GM12878 (cell line): ENCODE results near the gene RBM4B. TPM values are rescaled to one million over a fixed set of nuclear protein-coding genes. Genes with fewer than 3 reads are reported as not detected.

ENCODE experiments used
- ATAC-seq: fragments of 200-7000 bp; cut with Tn5 transposase; 3 replicates; pipeline ENCODE4 v1.9.1; 2020; ENCODE audit warnings: mild to moderate bottlenecking, moderate library complexity
- BruUV-seq: library from RNA; stranded (reverse); fragments of 400-500 nt; replicated peaks from 2 replicates; lab custom pipeline; 2021; lab: Mats Ljungman, UMichigan
- CTCF ChIA-PET: fragments of 300-600 bp; sonication (Branson Sonifier 250); formaldehyde crosslinking; extraction: SDS; loops from one replicate; lab custom pipeline; 2021; ENCODE audit warnings: inconsistent platforms; lab: Yijun Ruan, JAX
- POLR2A ChIA-PET: fragments of 350-600 bp; formaldehyde crosslinking; extraction: SDS; loops from one replicate; lab custom pipeline; 2021; ENCODE audit warnings: inconsistent platforms; lab: Charles Lee
- RAD21 ChIA-PET: fragments of 300-600 bp; sonication (Branson Sonifier 250); formaldehyde crosslinking; loops from one replicate; lab custom pipeline; 2023; ENCODE audit warnings: antibody characterized with exemption; ENCODE audit not compliant: unreplicated experiment; lab: Charles Lee
- SMC1A ChIA-PET: fragments of 300-600 bp; sonication (Branson Sonifier 250); formaldehyde crosslinking; loops from one replicate; lab custom pipeline; 2023; ENCODE audit not compliant: unreplicated experiment, uncharacterized antibody; lab: Charles Lee
- DNase-seq: peaks from one replicate; pipeline ENCODE4 v3.0.0-alpha.2; 2011; ENCODE audit warnings: low read depth, low spot score
- FAIRE-seq: peaks from 3 replicates; lab custom pipeline; 2011; peaks lifted over from hg19 to GRCh38; lab: Jason Lieb, UNC
- H2AFZ ChIP-seq: 2 replicates; pipeline ENCODE4 v1.6.0; 2011; ENCODE audit warnings: low read depth, low read length, control low read depth; ENCODE audit not compliant: control insufficient read depth
- H3K27ac ChIP-seq: 2 replicates; pipeline ENCODE4 v1.5.1; 2011; ENCODE audit warnings: control low read depth; ENCODE audit not compliant: control insufficient read depth, insufficient read depth
- H3K27me3 ChIP-seq, 2 experiments: replicated peaks in 1 of 2; 2 replicates each; pipeline versions ENCODE4 v1.6.0 to v1.6.1; 2011; ENCODE audit warnings: low read length in 1 of 2; ENCODE audit not compliant: control insufficient read depth in 2 of 2, insufficient read depth in 2 of 2
- H3K36me3 ChIP-seq, 2 experiments: 2 replicates each; pipeline ENCODE4 v1.5.1; 2011; ENCODE audit warnings: low read length in 1 of 2; ENCODE audit not compliant: control insufficient read depth in 2 of 2, insufficient read depth in 2 of 2
- H3K4me1 ChIP-seq: 2 replicates; pipeline ENCODE4 v1.6.1; 2011; ENCODE audit warnings: mild to moderate bottlenecking, low read length, moderate library complexity, mixed read lengths; ENCODE audit not compliant: control insufficient read depth, insufficient read depth
- H3K4me2 ChIP-seq: 2 replicates; pipeline ENCODE4 v1.6.0; 2011; ENCODE audit warnings: control low read depth; ENCODE audit not compliant: control insufficient read depth, insufficient read depth
- H3K4me3 ChIP-seq: fragments of 200-600 bp; sonication (generic); 2 replicates; pipeline ENCODE4 v1.5.1; 2016
- H3K79me2 ChIP-seq: 2 replicates; pipeline ENCODE4 v1.6.0; 2011; ENCODE audit warnings: low read length; ENCODE audit not compliant: control insufficient read depth, insufficient read depth
- H3K9ac ChIP-seq: 2 replicates; pipeline ENCODE4 v1.8.0; 2011; ENCODE audit warnings: low read length, control low read depth, mixed read lengths; ENCODE audit not compliant: control insufficient read depth, insufficient read depth
- H3K9me3 ChIP-seq: replicated peaks from 3 replicates; pipeline ENCODE4 v1.5.1; 2011; ENCODE audit warnings: mild to moderate bottlenecking, low read length; ENCODE audit not compliant: control insufficient read depth, insufficient read depth
- H4K20me1 ChIP-seq: 2 replicates; pipeline ENCODE4 v1.6.0; 2011; ENCODE audit not compliant: control insufficient read depth, insufficient read depth
- CUX1 ChIP-seq: IDR thresholded peaks from 2 replicates; pipeline ENCODE4 v1.6.1; 2012; ENCODE audit warnings: improper control_type of control experiment, low read depth, low read length; ENCODE audit not compliant: insufficient replicate concordance
- EED ChIP-seq: sonication (generic); IDR thresholded peaks from 2 replicates; pipeline ENCODE4 v1.6.1; 2016; ENCODE audit warnings: antibody characterized with exemption, low read depth
- HDAC2 ChIP-seq: fragments of 200-600 bp; sonication (generic); IDR thresholded peaks from 2 replicates; pipeline ENCODE4 v1.6.1; 2017
- MTA3 ChIP-seq: IDR thresholded peaks from 2 replicates; pipeline ENCODE4 v1.6.1; 2012; ENCODE audit warnings: low read length, inconsistent platforms, borderline replicate concordance
- NFYA ChIP-seq: IDR thresholded peaks from 2 replicates; pipeline ENCODE4 v1.6.1; 2011; ENCODE audit warnings: low read depth, mild to moderate bottlenecking, low read length, improper control_type of control experiment, borderline replicate concordance
- NRF1 ChIP-seq: conservative IDR thresholded peaks from 2 replicates; pipeline ENCODE4 v1.6.1; 2011; ENCODE audit warnings: mild to moderate bottlenecking, low read depth, low read length, improper control_type of control experiment
- POLR2AphosphoS5 ChIP-seq: IDR thresholded peaks from 2 replicates; pipeline ENCODE4 v1.6.1; 2011; ENCODE audit warnings: mild to moderate bottlenecking, low read length, inconsistent platforms
- RELA ChIP-seq: fragments of 450-650 bp; IDR thresholded peaks from 2 replicates; pipeline ENCODE4 v1.8.0; 2014; ENCODE audit warnings: borderline replicate concordance; ENCODE audit not compliant: partially characterized antibody
- RUNX3 ChIP-seq: IDR thresholded peaks from 2 replicates; pipeline ENCODE4 v1.6.1; 2012; ENCODE audit warnings: low read length, inconsistent platforms
- SMAD1 ChIP-seq: fragments of 450-650 bp; IDR thresholded peaks from 2 replicates; pipeline ENCODE4 v1.6.1; 2018; ENCODE audit warnings: mild to moderate bottlenecking, low read depth; ENCODE audit not compliant: partially characterized antibody
- SMARCA5 ChIP-seq: fragments of 450-650 bp; IDR thresholded peaks from 2 replicates; pipeline ENCODE4 v1.6.1; 2017; ENCODE audit warnings: mild to moderate bottlenecking
- SMC3 ChIP-seq: IDR thresholded peaks from 2 replicates; pipeline ENCODE4 v1.6.1; 2011; ENCODE audit warnings: low read length, improper control_type of control experiment, borderline replicate concordance
- SUZ12 ChIP-seq: fragments of 200-600 bp; sonication (generic); IDR thresholded peaks from one replicate; pipeline ENCODE4 v1.6.1; 2018; ENCODE audit warnings: antibody characterized with exemption, mild to moderate bottlenecking; ENCODE audit not compliant: unreplicated experiment
- TBL1XR1 ChIP-seq: IDR thresholded peaks from 2 replicates; pipeline ENCODE4 v1.6.1; 2012; ENCODE audit warnings: low read depth, low read length, improper control_type of control experiment
- ZNF384 ChIP-seq: IDR thresholded peaks from 2 replicates; pipeline ENCODE4 v1.6.1; 2012; ENCODE audit warnings: low read depth, mild to moderate bottlenecking, low read length, improper control_type of control experiment, borderline replicate concordance
- ZNF622 ChIP-seq: fragments of 450-650 bp; IDR thresholded peaks from 2 replicates; pipeline ENCODE4 v1.6.1; 2017; ENCODE audit warnings: mild to moderate bottlenecking, inconsistent platforms
- WGBS: methylation state at CpG from one replicate; pipeline ENCODE4 v1.1.6; 2016; ENCODE audit warnings: low lambda C conversion rate; ENCODE audit not compliant: insufficient replicate concordance, insufficient coverage; ENCODE audit errors: missing lambda C conversion rate; 5-methylcytosine and 5-hydroxymethylcytosine counted together
- in situ Hi-C: fragments of 300-500 bp; cut with MboI; formaldehyde crosslinking; loops from 9 replicates; pipeline ENCODE4 v1.14.3; 2018; ENCODE audit warnings: mixed read lengths
- intact Hi-C: fragments of 100-400 bp; cut with micrococcal nuclease; formaldehyde crosslinking; loops from one replicate; pipeline ENCODE4 v1.14.2; 2022; ENCODE audit not compliant: unreplicated experiment
- polyA plus RNA-seq, 11 experiments: library from polyadenylated mRNA; depleted of rRNA in 4 of 11; unstranded in 6 of 11; stranded (reverse) in 5 of 11; fragments of >200 nt; fragmentation: Nextera tagmentation in 4 of 11; fragmentation: Illumina TruSeq in 1 of 11; extraction: Ambion mirVana in 4 of 11; extraction: Trizol in 1 of 11; gene quantifications; 1 replicate in 1 of 11; 2 replicates in 10 of 11; pipeline versions ENCODE4 v1.2.1 to v1.2.3, GENCODE V29; 2011 to 2016; ENCODE audit warnings: inconsistent platforms in 2 of 11, missing spikeins in 2 of 11, low read depth in 1 of 11
- total RNA-seq, 4 experiments: library from RNA; depleted of rRNA in 3 of 4; stranded (reverse); fragments of >200 nt in 3 of 4; fragmentation: Illumina TruSeq in 1 of 4; extraction: Trizol in 1 of 4; gene quantifications; 2 replicates each; pipeline versions ENCODE4 v1.2.1 to v1.2.3, GENCODE V29; 2013 to 2021
- TF ChIP-seq, protein P1 (sequence below): fragments of 150-350 bp; IDR thresholded peaks from 2 replicates; pipeline ENCODE4 v1.6.1; 2016; ENCODE audit warnings: low read depth, low read length

The RBM4B gene
- total and polyA plus RNA-seq, 10 of the 15 experiments (the other 5 are each of a cell fraction or from before 2014, with no cell fraction given), result 16.1 to 37.0 (median 21.6) TPM

GRCh38 chr11:66684635-66685034 lies 6.9 kb upstream of the RBM4B start:
- H3K79me2 ChIP-seq, result no peaks in the 10 kb centered on the region
- WGBS, result 80% methylated on average over 2 of the region's 2 CpGs
- H3K36me3 ChIP-seq, result no peaks in the 10 kb centered on the region
- BruUV-seq, result no TSS peak
- H3K4me1 ChIP-seq, result no peaks in the 10 kb centered on the region
- no peak for TF ChIP-seq ZNF622
- no peak for TF ChIP-seq SMC3
- TF ChIP-seq SUZ12, result no peak
- TF ChIP-seq, protein P1, sequence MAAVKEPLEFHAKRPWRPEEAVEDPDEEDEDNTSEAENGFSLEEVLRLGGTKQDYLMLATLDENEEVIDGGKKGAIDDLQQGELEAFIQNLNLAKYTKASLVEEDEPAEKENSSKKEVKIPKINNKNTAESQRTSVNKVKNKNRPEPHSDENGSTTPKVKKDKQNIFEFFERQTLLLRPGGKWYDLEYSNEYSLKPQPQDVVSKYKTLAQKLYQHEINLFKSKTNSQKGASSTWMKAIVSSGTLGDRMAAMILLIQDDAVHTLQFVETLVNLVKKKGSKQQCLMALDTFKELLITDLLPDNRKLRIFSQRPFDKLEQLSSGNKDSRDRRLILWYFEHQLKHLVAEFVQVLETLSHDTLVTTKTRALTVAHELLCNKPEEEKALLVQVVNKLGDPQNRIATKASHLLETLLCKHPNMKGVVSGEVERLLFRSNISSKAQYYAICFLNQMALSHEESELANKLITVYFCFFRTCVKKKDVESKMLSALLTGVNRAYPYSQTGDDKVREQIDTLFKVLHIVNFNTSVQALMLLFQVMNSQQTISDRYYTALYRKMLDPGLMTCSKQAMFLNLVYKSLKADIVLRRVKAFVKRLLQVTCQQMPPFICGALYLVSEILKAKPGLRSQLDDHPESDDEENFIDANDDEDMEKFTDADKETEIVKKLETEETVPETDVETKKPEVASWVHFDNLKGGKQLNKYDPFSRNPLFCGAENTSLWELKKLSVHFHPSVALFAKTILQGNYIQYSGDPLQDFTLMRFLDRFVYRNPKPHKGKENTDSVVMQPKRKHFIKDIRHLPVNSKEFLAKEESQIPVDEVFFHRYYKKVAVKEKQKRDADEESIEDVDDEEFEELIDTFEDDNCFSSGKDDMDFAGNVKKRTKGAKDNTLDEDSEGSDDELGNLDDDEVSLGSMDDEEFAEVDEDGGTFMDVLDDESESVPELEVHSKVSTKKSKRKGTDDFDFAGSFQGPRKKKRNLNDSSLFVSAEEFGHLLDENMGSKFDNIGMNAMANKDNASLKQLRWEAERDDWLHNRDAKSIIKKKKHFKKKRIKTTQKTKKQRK, result no peak
- TF ChIP-seq RELA, result no peak
- TF ChIP-seq MTA3, result no peak
- TF ChIP-seq RUNX3, result no peak
- no peak for TF ChIP-seq SMAD1
- no peak for TF ChIP-seq NRF1
- no peak for TF ChIP-seq SMARCA5
- TF ChIP-seq HDAC2, result no peak
- TF ChIP-seq TBL1XR1, result no peak
- no peak for TF ChIP-seq EED
- no peak for TF ChIP-seq ZNF384
- no peak for TF ChIP-seq NFYA
- no peak for TF ChIP-seq CUX1
- TF ChIP-seq POLR2AphosphoS5, result no peak
- no peaks in the 10 kb centered on the region for H3K9me3 ChIP-seq
- H3K27me3 ChIP-seq, result no peaks in the 10 kb centered on the region
- in situ Hi-C loops (loop anchor here (5.0 kb wide), 1 partner anchor 277 kb away; no protein-coding TSS in a partner anchor), intact Hi-C loops (no loop called here)
- ATAC-seq (no peak), FAIRE-seq (no peak), DNase-seq (no peak)
- no peak overlapping the region for H3K4me2 ChIP-seq
- ChIA-PET SMC1A (no interaction called here), CTCF (no interaction called here), POLR2A (no interaction called here), RAD21 (interaction anchor here (1.7 kb wide), 1 partner anchor 11 kb away, joined by 4 read pairs; no protein-coding TSS in a partner anchor)
- no peaks in the 10 kb centered on the region for H4K20me1 ChIP-seq
- H3K27ac ChIP-seq, result no peak overlapping the region
- H3K9ac ChIP-seq, result no peak overlapping the region
- H3K4me3 ChIP-seq, result no peak overlapping the region
- H2AFZ ChIP-seq, result no peak overlapping the region
